Eye (tissue), 1 donor: ENCODE measurements around the gene MCL1.
A peak's percentile ranks its signal among the peaks of the same experiment; 100 is the strongest.
"Not testable (repeated sequence)": the region's sequence is repeated elsewhere in the genome, so short reads cannot be mapped to it uniquely, and the experiment has no call there.

Experiments
- DNase-seq: peaks from one replicate; pipeline ENCODE4 v3.0.0-alpha.2; 2015

Gene MCL1

DNA sequence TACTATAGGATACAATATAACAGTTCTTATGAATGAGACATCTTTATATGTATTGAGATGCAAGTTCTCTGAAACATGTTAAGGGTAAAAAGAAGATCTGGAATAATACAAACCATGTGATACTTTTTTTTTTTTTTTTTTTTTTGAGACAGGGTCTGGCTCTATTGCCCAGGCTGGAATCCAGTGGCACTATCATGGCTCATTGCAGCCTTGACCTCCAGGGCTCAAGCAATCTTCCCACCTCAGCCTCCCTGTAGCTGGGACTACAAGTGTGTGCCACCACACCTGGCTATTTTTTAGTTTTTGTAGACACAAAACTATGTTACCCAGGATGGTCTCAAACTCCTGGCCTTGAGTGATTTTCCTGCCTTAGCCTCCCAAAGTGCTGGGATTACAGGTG lies 22.1 kb upstream of the MCL1 start:
- no peak for DNase-seq

DNA sequence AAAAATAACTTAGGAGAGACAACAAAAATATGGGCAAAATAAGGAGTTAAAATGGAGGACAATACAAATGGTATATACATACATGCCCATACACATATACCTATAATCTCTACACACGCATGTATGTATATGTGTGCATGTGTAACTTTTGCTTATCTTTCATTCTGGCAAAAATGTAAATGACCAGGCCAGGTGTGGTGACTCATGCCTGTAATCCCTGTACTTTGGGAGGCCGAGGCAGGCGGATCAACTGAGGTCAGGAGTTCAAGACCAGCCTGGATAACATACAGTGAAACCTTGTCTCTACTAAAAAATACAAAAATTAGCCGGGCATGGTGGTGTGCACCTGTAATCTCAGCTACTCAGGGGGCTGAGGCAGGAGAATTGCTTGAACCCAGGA lies 18.9 kb upstream of the MCL1 start:
- not testable (repeated sequence) for DNase-seq

DNA sequence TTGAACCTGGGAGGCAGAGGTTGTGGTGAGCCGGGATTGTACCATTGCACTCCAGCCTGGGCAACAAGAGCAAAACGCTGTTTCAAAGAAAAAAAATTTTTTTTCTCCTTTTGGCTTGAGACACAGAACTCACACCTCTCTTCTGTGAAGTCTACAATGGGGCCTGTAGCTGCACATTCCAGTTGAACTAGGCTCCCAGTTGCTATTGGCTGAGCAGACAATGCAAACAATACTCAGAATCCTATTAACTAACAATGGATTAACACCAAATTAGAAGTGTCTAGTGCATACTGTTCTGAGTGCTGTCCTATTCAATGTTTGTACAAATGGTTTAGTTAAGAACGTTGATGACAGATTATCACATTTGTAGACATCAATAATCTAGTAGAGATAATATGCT lies 17.6 kb upstream of the MCL1 start:
- DNase-seq = no peak

DNA sequence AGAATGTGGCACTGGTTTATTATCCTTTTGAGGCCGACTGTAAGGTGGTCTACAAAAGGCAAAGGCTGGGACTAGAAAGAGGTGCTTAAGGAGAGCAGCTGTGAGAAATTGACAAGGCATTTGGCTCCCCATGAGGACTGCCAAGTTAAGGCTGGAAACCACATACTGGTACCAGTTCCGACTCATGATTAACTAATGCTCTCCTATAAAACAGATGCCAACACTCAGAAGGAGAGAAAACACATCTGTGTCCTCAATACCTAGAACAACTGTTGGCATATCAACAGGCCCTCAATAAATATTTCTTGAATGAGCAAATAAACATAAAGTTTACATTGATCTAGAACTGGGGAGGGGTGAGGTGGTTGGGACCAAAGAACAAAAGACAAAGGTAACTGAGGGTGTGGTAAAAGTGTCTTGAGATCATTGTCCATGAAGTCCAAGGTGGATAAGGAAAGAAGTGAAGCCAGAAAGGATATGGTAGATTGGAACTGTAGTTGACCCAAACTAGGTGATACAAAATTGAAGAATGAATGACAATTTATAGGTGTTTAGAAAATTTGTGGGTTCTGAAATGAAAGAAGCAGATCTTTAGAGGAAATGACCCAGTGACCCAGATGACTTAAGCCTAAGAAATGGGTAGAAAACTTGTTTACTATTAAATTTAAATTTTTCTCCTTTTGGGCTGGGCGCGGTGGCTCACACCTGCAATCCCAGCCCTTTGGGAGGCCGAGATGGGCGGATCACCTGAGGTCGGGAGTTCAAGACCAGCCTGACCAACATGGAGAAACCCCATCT lies 16.9 kb upstream of the MCL1 start:
- DNase-seq = no peak

DNA sequence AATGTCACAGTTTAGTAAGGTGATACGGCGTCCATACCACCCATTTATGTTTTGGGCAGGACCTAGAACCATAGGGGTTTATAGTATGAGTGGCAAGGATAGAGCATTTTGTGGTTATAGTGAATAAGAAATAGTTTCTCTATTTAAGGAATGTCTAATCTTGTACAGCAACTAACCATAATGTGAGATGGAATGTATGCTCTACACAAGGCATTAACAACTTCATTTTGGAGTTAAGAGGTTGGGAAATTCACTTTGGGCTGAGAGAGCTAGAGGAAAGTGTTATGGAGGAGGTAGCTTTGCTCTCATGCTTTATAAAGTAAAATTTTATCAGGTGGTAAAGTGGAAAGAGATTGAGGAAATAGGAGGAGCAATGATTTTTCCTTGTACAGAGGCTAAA lies 3.0 kb upstream of the MCL1 start:
- DNase-seq = no peak

DNA sequence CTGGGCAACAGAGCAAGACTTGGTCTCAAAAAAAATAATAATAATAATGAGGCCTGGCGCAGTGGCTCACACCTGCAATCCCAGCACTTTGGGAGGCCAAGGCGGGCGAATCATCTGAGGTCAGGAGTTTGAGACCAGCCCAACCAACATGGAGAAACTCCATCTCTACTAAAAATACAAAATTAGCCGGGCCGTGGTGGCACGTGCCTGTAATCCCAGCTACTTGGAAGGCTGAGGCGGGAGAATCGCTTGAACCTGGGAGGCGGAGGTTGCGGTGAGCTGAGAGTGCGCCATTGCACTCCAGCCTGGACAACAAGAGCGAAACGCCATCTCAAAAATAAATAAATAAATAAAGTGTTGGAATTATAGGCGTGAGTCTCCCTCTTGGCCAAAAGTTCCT lies 2.6 kb upstream of the MCL1 start:
- not testable (repeated sequence) for DNase-seq

DNA sequence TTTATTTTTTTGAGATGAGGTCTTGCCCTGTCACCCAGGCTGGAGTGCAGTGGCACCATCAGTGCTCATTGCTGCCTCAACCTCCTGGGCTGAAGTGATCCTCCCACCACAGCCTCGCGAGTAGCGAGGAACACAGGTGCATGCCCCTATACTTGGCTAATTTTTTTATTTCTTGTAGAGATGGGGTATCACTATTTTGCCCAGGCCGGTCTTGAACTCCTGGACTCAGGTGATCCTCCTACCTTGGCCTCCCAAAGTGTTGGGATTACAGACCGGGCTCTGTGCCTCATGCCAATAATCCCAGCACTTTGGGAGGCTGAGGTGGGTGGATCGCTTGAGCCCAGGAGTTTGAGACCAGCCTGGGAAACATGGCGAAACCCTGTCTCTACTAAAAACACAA lies 2.0 kb upstream of the MCL1 start:
- not testable (repeated sequence) for DNase-seq

DNA sequence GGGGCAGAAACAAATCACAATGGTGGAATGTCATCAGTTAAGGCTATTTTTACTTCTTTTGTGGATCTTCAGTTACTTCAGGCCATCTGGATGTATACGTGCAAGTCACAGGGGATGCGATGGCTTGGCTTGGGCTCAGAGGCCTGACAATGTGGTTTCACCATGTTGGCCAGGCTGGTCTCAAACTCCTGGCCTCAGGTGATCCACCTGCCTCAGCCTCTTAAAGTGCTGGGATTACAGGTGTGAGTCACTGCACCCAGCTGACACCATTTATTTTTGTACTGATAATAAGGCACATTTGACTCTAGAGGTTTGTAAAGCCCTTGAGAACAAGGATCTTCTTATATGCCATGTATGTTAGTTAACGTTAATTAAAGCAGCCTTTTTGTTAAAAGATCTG lies 1.6 kb upstream of the MCL1 start:
- DNase-seq = not testable (repeated sequence)

DNA sequence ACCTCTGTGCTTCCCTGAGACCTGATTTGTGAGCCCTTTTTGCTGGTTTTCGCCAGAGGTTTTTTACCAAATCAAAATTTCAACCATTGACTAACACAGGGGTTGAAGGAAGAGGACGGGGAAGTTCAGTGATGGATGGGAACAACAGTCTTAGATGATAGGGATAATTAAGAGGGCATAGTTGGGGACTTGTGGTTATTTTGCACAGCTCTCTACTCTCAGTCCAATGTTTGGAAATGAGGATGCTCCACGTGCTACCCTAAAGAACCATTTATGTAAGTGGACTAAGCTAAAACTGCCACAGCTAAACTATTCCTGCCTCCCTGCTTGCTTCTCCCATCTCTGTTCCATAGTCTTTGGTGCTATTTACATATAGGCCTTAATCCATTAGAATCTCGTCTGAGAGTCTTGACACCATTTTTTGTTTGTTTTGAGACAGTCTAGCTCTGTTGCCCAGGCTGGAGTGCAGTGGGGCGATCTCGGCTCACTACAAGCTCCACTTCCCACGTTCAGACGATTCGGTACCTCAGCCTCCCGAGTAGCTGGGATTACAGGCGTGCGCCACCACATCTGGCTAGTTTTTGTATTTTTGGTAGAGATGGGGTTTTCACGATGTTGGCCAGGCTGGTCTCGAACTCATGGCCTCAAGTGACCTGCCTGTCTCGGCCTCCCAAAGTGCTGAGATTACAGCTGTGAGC lies 684 bp upstream of the MCL1 start:
- no peak for DNase-seq

DNA sequence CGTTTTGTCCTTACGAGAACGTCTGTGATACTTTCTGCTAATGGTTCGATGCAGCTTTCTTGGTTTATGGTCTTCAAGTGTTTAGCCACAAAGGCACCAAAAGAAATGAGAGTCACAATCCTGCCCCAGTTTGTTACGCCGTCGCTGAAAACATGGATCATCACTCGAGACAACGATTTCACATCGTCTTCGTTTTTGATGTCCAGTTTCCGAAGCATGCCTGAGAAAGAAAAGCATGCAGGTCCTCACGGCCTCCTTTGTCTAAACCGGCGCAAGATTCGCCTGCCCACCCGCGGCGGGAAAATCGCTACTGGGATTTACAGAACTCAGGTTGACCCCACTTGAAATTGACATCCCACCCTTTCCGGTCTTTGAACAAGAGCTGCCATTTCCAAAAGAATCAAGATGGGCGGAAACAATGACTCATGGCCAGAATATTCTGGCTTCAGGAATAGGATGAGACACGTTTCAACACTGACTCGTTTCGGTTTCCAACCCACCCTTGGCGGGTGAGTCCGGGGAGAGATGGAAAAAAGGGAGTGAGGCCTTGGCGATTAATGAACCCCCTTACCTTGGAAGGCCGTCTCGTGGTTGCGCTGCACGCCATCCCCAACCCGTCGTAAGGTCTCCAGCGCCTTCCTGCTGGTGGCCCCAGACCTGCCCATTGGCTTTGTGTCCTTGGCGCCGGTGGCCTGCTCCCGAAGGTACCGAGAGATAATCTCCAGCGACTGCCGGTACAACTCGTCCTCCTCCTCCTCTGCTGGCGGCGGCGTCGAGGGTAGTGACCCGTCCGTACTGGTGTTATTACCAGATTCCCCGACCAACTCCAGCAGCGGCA lies 919 bp downstream of the MCL1 start:
- DNase-seq = peak; percentile 92

DNA sequence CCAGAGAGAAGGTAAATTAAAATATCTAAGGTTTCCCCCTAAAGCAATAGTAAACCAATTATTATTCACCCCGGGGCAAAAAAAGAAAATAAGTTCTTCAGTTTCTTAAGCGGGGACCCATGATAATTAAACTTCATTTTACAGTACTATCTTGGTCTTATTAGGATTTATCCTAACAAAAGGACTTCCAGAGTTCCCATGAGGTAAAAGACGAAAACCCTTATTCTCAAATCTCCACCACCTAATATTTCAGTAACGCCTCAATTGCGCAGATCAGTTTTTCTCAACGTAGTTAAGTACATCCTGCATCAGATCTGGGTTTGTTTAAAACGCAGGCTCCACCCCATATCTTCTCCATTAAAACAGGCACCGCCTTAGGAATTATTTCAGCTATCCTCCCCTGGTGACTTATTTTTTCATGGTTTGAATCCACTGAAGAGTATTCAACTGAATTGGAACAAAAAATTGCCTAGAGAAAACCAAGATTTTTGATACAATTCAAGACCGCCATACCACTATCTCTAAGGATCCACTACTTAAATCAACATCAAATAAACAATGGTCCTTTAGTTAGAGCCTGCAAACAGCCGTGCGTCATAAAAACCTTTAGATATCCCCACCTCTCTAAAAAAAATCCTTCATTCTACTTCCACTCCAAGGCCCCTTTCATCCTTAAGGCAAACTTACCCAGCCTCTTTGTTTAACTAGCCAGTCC lies 1.7 kb downstream of the MCL1 start:
- peak; percentile 68 for DNase-seq

DNA sequence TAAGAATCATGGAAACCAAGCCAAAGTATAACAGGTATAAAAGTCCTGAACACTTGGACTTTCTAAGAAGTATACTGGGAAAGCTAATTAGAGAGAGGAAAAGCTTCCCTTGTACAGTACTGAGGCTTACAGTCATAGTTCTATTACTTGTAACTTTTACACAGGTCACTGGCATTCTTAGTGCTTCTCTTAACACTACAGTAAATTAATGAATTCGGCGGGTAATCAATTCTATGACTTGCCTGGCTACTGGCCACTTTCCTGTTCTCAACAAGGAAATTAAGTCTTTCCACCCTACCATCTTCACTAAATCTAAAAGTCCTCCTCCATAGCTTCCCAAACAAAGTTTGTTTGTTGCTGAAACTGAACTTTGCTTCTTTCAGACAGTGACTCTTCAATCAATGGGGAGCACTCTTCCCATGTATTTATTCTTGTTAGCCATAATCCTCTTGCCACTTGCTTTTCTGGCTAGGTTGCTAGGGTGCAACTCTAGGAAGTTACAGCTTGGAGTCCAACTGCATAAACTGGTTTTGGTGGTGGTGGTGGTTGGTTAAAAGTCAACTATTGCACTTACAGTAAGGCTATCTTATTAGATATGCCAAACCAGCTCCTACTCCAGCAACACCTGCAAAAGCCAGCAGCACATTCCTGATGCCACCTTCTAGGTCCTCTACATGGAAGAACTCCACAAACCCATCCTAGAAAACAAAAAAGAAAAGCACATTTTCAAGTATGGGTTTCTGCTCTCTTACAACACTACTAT lies 2.4 kb downstream of the MCL1 start:
- no peak for DNase-seq

DNA sequence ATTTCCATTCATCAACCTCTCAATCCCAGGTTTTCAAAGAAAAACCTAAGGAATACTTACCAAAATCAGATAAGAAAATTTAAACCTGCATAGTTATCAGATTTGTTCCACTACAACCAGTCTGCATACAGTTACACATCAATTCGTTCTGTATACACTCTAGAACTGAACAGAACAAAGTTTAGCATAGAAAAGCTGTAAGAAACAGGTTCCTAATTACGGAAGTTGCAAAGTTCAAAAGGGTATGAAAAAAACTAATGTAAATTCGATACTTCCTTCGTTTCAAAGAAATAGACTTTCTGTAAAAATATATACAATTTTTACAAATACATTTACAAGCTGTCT lies 3.1 kb downstream of the MCL1 start:
- DNase-seq = no peak

DNA sequence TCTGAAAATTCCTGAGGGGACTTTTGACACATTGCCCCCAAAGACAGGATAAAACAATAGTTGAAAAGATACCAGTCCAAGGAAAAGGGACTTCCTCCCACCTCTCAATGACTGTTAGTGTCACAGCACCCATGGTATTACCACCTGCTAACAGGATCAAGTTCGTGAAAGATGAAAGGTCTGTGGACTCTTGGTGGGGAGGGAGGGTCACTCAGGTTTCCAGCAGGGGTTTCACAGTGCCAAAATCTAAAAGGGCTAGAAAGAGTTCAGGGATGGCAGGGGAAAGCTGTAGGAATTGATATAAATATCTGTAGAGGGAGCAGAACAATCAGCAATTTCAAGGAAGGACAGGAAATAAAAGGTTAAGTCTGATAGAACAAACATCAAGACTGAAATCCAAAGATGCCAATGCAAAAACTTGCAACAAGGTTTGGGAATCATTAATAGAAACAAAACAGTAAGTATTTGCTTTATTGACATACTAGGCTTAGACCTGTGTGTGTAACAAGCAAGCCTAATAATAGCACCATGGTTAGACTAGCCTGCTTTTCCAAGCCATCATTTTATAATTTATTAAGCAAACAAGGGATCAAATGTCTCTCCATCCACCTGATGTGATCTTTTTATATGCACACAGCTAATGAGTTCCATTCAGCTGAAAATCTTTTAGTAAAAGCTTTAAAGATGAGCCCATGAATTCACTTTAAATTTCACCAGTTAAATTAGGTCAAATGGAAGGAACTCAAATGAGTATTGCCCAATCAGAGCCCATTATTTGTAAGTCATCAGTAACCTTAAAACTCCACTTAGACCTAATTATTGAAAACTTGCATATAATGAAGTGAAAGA lies 3.7 kb downstream of the MCL1 start:
- DNase-seq = peak; percentile 12

DNA sequence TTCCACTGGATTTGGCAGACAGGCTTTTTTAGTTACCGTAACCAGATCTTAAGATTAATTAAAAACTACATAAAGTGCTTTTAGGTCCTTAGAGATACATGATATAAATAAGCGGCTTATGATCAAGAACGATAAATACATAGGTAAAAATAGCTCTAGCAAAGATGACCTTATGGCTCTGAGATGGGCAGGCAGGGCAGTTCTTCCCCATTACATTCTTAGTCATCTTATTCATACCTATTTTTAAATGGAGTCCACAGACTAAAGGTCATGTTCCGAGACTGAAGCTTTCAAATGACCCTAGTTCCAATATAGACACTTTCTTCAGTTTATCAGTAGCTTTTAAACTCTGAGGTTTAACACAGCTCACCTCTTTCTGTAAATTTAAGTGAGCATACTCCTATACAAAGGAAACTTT lies 4.3 kb downstream of the MCL1 start:
- peak; percentile 4 for DNase-seq

DNA sequence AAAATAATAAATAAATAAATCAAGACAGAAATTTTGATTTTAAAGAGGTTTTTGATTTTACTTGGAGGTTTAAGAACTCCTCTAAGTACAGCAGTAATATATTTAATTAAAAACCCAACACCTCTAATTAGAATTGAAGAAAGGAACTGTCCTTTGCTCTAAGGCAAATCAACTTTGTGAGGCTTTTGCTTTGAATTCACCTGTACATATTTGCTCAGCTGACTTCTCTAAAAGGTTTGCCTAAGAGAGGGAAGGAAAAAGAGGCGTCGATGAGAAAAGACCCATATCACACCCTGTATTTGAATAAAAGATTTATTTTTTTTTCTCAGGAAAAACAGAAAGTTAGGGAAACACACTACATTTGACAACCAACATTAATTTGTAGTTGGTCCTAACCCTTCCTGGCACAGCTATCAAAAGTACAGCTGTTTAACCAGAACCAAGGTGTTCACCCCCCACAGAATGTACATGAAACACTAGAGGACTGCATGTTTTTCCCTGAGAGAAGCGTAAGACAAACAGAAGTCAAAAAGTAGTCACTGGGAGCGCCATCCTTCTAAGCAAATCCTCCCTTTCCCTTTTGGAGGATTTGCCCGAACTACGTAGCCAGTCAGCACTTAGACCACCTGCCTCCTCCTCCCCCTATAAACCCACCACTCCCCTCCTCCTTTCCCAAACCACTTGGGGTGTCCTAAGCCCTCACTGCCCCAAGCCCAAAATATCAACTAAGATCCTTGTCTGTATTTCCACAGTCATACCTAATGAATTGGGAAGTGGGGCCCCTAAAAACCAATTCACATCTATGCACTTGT lies 4.9 kb downstream of the MCL1 start:
- no peak for DNase-seq

DNA sequence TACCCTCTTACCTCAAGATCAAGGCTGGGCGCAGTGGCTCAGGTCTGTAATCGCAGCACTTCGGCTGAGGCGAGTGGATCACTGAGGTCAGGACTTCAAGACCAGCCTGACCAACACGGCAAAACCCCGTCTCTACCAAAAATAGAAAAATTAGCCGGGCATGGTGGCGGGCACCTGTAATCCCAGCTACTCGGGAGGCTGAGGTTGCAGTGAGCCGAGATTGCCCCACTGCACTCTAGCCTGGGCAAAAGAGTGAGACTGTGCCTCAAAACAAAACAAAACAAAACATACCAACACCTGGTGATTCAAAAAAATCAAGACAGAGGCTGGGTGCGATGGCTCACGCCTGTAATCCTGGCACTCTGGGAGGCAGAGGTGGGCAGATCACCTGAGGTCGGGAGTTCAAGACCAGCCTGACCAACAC lies 5.8 kb downstream of the MCL1 start:
- not testable (repeated sequence) for DNase-seq

DNA sequence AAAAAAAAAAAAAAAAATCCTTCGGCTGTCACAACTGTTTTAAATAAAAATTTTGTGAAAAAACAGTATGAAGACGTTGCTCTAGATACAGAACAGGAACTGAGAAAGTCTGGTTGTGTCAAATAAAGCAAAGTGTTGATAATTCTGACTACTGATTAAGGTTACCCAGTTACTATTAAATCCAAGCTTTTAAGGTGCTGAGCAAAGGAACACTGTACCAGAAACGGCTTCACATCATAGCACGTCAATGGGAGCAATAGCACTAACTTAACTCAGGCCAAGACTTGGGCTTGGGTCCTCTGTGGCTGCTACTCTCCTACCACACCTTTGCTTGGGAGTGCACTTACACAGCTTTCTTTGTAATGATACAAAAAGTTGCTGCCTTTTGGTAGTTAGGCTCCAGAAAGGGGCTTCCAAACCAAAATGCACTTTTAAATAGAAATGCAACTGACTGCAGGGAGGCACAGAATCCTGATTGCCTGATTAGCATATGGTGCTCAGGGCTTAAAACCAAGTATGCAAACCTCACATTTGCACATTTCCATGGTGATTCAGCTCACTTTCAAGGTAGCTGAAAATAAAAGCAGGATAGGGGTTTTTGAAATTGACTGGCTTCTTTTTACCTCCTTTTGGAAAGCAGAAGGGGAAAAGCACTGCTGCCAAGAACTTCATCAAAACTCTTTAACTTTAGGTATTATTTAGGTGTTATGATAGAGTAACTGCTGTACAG lies 6.3 kb downstream of the MCL1 start:
- DNase-seq = peak; percentile 4

DNA sequence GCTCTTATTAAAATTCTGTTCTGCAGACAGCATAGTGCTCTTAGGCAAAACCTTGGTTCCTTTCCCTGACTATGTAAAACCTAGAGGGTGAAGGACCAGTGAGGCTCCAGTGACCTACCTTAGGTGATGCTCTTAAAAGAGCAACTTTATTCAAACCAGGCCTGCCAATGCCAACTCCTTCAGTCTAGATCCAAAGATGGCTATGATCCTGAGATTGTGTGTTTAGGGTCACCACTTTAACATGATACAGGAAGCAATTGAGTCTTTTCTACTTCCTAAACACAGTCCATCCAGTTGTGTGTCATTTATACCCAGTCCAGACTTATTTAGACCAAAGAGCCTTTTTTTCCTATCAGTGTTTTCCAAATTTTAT lies 10.8 kb downstream of the MCL1 start:
- no peak for DNase-seq
